C4-2B (cell line): ENCODE results near the gene TLL2.
A peak's percentile ranks its signal among the peaks of the same experiment; 100 is the strongest.

Experiments used
- H3K27ac ChIP-seq: fragments of 450-650 bp; 2 replicates; pipeline ENCODE4 v1.5.1; 2017
- ZFX ChIP-seq: fragments of 450-650 bp; IDR thresholded peaks from 2 replicates; pipeline ENCODE4 v1.6.1; 2017
- TF ChIP-seq, protein P1 (sequence below): fragments of 450-650 bp; conservative IDR thresholded peaks from 2 replicates; pipeline ENCODE4 v1.5.1; 2017; ENCODE audit warnings: mild to moderate bottlenecking

TLL2 gene

DNA sequence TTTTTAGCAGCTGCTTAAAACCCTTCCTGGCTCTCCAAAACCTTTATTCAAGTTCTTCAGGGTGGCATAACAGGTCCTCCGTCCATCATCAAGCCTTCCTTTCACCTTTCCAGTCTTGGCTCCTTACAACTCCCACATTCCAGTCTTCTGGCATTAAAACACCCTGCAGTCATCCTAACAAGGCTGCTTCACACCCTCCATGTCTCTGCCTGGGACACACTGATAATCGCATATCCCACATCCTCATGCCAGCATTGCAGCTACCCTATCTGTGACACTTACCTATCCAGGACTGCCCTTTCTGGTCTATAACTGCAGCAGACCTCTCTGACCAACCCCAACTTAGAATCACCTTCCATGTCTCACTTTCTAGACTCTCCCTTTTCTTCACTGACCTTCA lies 2.6 kb upstream of the TLL2 start:
- no peak overlapping the region for H3K27ac ChIP-seq
- TF ChIP-seq ZFX, result no peak
- TF ChIP-seq, protein P1, sequence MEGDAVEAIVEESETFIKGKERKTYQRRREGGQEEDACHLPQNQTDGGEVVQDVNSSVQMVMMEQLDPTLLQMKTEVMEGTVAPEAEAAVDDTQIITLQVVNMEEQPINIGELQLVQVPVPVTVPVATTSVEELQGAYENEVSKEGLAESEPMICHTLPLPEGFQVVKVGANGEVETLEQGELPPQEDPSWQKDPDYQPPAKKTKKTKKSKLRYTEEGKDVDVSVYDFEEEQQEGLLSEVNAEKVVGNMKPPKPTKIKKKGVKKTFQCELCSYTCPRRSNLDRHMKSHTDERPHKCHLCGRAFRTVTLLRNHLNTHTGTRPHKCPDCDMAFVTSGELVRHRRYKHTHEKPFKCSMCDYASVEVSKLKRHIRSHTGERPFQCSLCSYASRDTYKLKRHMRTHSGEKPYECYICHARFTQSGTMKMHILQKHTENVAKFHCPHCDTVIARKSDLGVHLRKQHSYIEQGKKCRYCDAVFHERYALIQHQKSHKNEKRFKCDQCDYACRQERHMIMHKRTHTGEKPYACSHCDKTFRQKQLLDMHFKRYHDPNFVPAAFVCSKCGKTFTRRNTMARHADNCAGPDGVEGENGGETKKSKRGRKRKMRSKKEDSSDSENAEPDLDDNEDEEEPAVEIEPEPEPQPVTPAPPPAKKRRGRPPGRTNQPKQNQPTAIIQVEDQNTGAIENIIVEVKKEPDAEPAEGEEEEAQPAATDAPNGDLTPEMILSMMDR, result no peak

DNA sequence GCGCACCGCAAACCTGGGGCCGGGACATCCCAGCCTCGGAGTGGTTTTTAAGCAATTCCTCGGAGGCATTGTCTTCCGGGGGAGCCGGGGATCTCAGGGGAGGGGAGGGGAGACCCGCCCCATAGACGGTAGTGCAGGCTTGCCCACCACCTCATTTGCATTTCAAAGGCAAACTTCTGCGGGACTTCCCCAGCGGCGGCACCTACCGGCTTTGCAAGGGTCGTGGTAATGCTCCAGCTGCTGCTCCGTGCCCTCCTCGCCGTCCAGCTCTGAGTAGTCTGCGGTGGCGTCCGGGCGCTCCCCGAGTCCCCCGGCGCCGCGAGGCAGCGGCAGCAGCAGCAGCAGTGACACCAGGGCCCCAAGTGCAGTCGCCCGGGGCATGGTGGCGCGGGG lies 425 bp downstream of the TLL2 start:
- TF ChIP-seq, protein P1, result no peak
- no peak for TF ChIP-seq ZFX
- H3K27ac ChIP-seq, result peak overlapping the region; percentile 66

DNA sequence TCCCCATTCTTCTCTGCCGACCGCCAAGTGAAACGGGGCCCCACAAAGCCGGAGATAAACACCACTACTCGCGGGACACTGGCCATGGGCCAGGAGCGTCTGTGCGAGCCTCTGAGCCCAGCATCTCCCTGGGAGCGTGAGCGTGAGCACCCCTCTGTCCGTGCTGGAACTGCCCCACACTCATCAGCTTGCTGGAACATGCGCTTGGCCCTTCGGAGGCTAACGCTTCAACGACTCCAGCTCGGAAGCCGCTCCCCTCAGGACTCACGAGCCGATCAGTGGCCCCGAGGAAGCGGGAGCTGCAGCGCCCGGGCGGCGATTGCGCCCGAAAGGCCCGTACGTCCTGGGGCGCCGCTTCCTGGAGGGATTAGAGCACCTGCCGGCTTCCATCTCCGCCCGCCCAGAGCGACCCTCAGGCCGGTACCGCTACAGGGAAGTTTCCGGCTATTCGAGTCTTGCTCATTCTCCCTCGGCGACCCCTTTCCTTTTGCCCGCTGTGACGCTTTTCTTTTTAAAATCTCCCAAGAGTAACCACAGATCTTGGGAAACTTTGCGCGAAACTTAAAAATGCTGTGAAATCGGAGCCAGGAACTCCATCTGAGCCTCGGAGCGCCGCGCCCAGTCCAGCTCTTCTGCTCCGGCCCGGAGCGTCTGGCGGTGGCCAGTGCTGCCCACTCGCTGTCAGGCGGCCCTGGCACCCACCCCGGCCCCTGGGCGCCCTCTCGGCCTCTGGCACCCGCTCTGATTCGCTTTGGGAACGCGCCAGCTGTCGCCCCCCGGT lies 1.0 kb downstream of the TLL2 start:
- H3K27ac ChIP-seq, result peak overlapping the region; percentile 66
- TF ChIP-seq, protein P1, result no peak
- TF ChIP-seq ZFX, result no peak

DNA sequence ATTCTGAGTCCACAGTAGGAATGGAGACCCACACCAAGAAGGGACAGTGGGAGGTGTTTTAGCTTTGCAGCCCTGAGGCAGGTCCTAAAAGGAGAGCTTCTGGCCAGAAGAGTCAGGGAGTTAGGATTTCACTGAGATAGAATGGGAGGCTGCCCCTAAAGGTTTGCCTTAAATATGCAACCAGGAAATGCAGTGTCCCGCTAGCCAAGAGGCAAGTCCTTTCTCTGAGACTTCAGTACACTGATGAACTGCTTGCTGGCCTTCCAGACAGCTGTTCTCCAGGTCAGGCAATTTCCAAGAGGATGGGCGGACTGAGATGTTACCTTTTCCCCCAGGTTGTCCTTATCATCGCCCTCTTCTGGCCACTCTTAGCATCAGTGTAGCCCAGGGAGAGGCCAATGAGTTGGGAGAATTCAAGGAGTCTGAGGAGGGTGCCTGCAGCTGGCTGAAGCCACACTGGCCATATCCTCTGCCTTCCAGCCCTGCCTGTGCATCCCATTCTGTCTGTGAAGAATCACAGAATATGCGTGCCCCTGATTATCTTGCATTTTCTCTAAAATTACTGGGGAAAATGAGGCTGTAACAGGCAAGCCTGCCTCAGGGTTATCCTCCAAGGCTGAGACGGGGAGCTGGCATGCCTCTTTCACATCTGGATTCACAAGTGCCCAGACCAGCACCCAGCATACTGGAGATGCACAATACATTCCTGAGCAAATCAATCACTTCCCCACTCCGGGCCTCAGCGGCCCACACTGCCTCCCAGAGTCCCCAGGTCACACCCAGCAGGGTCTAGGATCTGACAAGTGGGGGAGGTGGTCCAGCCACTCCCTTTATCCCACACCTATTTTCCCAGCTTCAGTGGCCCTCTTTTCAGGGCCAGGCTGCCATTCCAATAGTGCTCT lies 2.4 kb downstream of the TLL2 start:
- no peak overlapping the region for H3K27ac ChIP-seq
- TF ChIP-seq, protein P1, result peak; percentile 80
- no peak for TF ChIP-seq ZFX

DNA sequence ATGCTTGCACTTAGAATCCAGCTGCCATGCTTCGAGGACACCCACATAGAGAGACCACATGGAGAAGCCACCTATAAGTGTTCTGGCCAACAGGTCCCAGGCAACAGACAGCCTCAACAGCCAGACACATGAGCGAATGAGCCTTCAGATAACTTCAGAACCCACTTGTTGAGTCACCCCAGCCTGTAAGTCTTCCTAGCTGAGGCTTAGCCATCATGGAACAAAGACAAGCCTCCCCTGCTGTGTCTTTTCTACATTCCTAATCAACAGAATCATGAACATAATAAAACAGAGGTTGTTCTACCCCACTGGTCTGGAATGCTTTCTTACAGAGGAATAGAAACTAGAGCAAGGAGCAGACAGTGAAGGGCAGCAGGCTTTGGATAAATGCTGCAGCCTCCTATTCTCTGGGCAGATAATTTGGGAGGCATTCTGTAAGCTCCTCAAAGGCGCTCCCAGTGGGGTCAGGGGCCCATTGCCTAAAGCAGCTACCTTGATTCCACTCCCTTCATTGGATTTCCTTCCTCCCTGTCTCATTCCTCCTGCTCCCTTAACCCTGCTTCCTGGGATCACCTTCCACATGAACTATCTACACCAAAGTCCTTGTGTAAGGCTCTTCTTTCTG lies 4.6 kb downstream of the TLL2 start:
- TF ChIP-seq, protein P1, result no peak
- TF ChIP-seq ZFX, result no peak
- no peak overlapping the region for H3K27ac ChIP-seq

DNA sequence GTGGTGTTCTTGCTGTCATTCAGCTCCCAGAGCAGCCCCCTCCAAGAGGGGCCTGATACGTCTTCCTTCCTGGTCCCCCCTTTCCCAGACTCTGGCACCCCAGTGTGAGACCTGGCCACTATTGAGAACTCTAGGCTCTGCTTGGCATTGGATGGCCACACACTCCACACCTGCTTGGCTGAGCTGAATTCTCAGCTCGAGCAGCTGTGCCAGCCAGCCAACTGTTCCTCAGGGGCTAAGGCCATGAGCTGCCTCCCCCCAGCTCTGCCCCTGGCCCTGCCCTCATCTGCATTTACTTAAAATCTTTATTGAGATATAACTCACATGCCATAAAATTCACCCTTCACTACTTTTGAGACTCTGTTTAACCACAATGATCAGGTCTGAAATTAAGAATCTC lies 6.7 kb downstream of the TLL2 start:
- no peak overlapping the region for H3K27ac ChIP-seq
- TF ChIP-seq, protein P1, result no peak
- TF ChIP-seq ZFX, result no peak
